ENCODE measurements around the gene TMCO1.
A peak's percentile ranks its signal among the peaks of the same experiment; 100 is the strongest.
"Not testable (repeated sequence)": the region's sequence is repeated elsewhere in the genome, so short reads cannot be mapped to it uniquely, and the experiment has no call there.

The TMCO1 gene

GRCh38 chr1:165747632-165748447, 20.8 kb downstream of the TMCO1 start:
- no peak for DNase-seq (ENCODE audit: low spot score)

GRCh38 chr1:165744913-165745312, 23.8 kb downstream of the TMCO1 start:
- DNase-seq (ENCODE audit: low spot score) = not testable (repeated sequence)

- DNase-seq (ENCODE audit: low spot score) = no peak
Measured at GRCh38 chr1:165742194-165742593, 26.5 kb downstream of the TMCO1 start.

- no peak for DNase-seq (ENCODE audit: low spot score)
Measured at GRCh38 chr1:165738794-165739193, 29.9 kb downstream of the TMCO1 start.

GRCh38 chr1:165737196-165737595, 31.5 kb downstream of the TMCO1 start:
- no peak for DNase-seq (ENCODE audit: low spot score)

GRCh38 chr1:165734906-165735305, 33.8 kb downstream of the TMCO1 start:
- no peak for DNase-seq (ENCODE audit: low spot score)

GRCh38 chr1:165726841-165727240, 41.8 kb downstream of the TMCO1 start:
- DNase-seq (ENCODE audit: low spot score) = no peak

- DNase-seq (ENCODE audit: low spot score) = no peak
Measured at GRCh38 chr1:165726169-165726568, 42.5 kb downstream of the TMCO1 start.

GRCh38 chr1:165717918-165718515, 50.7 kb downstream of the TMCO1 start:
- peak; percentile 82 for DNase-seq (ENCODE audit: low spot score)

GRCh38 chr1:165716265-165717051, 52.2 kb downstream of the TMCO1 start:
- DNase-seq (ENCODE audit: low spot score) = not testable (repeated sequence)

- DNase-seq (ENCODE audit: low spot score) = no peak
Measured at GRCh38 chr1:165712764-165713163, 55.9 kb downstream of the TMCO1 start.

GRCh38 chr1:165707984-165708706, 60.5 kb downstream of the TMCO1 start:
- no peak for DNase-seq (ENCODE audit: low spot score)

GRCh38 chr1:165703648-165704047, 65.0 kb downstream of the TMCO1 start:
- DNase-seq (ENCODE audit: low spot score) = no peak

GRCh38 chr1:165701922-165702321, 66.7 kb downstream of the TMCO1 start:
- DNase-seq (ENCODE audit: low spot score) = not testable (repeated sequence)

GRCh38 chr1:165699577-165699976, 69.1 kb downstream of the TMCO1 start:
- DNase-seq (ENCODE audit: low spot score) = no peak

GRCh38 chr1:165698761-165699052, 70.0 kb downstream of the TMCO1 start:
- no peak for DNase-seq (ENCODE audit: low spot score)

- DNase-seq (ENCODE audit: low spot score) = peak; percentile 83
Measured at GRCh38 chr1:165697881-165698760, 70.5 kb downstream of the TMCO1 start, which contains the start of gene ALDH9A1. ALDH9A1 (minus strand) TSS chr1:165698562; CDS start chr1:165698558, 4 bp downstream.

- peak; percentile 7 for DNase-seq (ENCODE audit: low spot score)
Measured at GRCh38 chr1:165697491-165697880, 71.2 kb downstream of the TMCO1 start.

- peak; percentile 68 for DNase-seq (ENCODE audit: low spot score)
Measured at GRCh38 chr1:165696625-165697100, 72.0 kb downstream of the TMCO1 start.

GRCh38 chr1:165695031-165695430, 73.6 kb downstream of the TMCO1 start:
- DNase-seq (ENCODE audit: low spot score) = no peak

- DNase-seq (ENCODE audit: low spot score) = no peak
Measured at GRCh38 chr1:165688046-165688445, 80.6 kb downstream of the TMCO1 start.
